Glutamatergic neuron (in vitro differentiated cells): ENCODE measurements around the gene ELFN2. TPM values are rescaled to one million over a fixed set of nuclear protein-coding genes. Genes with fewer than 3 reads are reported as not detected.

ENCODE experiments used
- DNase-seq: peaks from one replicate; pipeline ENCODE4 v3.0.0; 2022
- H3K27ac Mint-ChIP-seq: one replicate; pipeline ENCODE4 v1.8.0; 2020; ENCODE audit warnings: mild to moderate bottlenecking, mixed read lengths, inconsistent platforms; ENCODE audit not compliant: unreplicated experiment
- H3K27me3 Mint-ChIP-seq: one replicate; pipeline ENCODE4 v1.8.0; 2020; ENCODE audit warnings: mild to moderate bottlenecking, moderate library complexity, mixed read lengths, inconsistent platforms; ENCODE audit not compliant: unreplicated experiment
- H3K36me3 Mint-ChIP-seq: one replicate; pipeline ENCODE4 v1.8.0; 2020; ENCODE audit warnings: mild to moderate bottlenecking, mixed read lengths, inconsistent platforms; ENCODE audit not compliant: unreplicated experiment
- H3K4me1 Mint-ChIP-seq: one replicate; pipeline ENCODE4 v1.8.0; 2020; ENCODE audit warnings: mild to moderate bottlenecking, low read depth, mixed read lengths, inconsistent platforms; ENCODE audit not compliant: unreplicated experiment
- H3K4me3 Mint-ChIP-seq: one replicate; pipeline ENCODE4 v1.8.0; 2020; ENCODE audit warnings: mild to moderate bottlenecking, mixed read lengths, inconsistent platforms; ENCODE audit not compliant: unreplicated experiment
- H3K9me3 Mint-ChIP-seq: one replicate; pipeline ENCODE4 v1.8.0; 2020; ENCODE audit warnings: mild to moderate bottlenecking, moderate library complexity, mixed read lengths, inconsistent platforms; ENCODE audit not compliant: unreplicated experiment
- CTCF ChIP-seq: fragments of 200-600 bp; sonication (generic); IDR thresholded peaks from one replicate; pipeline ENCODE4 v1.5.0; 2021; ENCODE audit not compliant: partially characterized antibody, unreplicated experiment
- total RNA-seq: library from RNA; stranded (reverse); fragmentation: NEBNext Ultra II Directional; extraction: Animal tissue kit (Norgen Biotek cat#: 25700); gene quantifications from one replicate; pipeline ENCODE4 v1.2.1, GENCODE V29; 2021; ENCODE audit not compliant: unreplicated experiment

ELFN2 gene
- total RNA-seq, 1 donor from 2014 or later: 7.3 TPM

- Mint-ChIP-seq H3K36me3 (no peaks in the 10 kb centered on the region), H3K4me1 (peaks cover 47% of the 10 kb centered on the region), H3K27me3 (peaks cover 24% of the 10 kb centered on the region), H3K27ac (no peak overlapping the region), H3K4me3 (no peak overlapping the region), H3K9me3 (peaks cover 20% of the 10 kb centered on the region)
- TF ChIP-seq CTCF: no peak
- no peak for DNase-seq
Observed at GRCh38 chr22:37432708-37433054, 5.4 kb upstream of the ELFN2 start.

- Mint-ChIP-seq H3K27ac (peak overlapping the region; percentile 19), H3K4me1 (peaks cover 45% of the 10 kb centered on the region), H3K36me3 (no peaks in the 10 kb centered on the region), H3K27me3 (peaks cover 22% of the 10 kb centered on the region), H3K9me3 (peaks cover 17% of the 10 kb centered on the region), H3K4me3 (peak overlapping the region; percentile 16)
- no peak for DNase-seq
- TF ChIP-seq CTCF: no peak
Observed at GRCh38 chr22:37431801-37432707, 4.8 kb upstream of the ELFN2 start.

GRCh38 chr22:37431366-37431765, 4.1 kb upstream of the ELFN2 start:
- H3K36me3 Mint-ChIP-seq: no peaks in the 10 kb centered on the region
- peaks cover 44% of the 10 kb centered on the region for H3K4me1 Mint-ChIP-seq
- no peak overlapping the region for H3K4me3 Mint-ChIP-seq
- no peak overlapping the region for H3K27ac Mint-ChIP-seq
- peaks cover 24% of the 10 kb centered on the region for H3K27me3 Mint-ChIP-seq
- no peak for DNase-seq
- no peak for TF ChIP-seq CTCF
- H3K9me3 Mint-ChIP-seq: peaks cover 17% of the 10 kb centered on the region

- peaks cover 21% of the 10 kb centered on the region for H3K9me3 Mint-ChIP-seq
- peaks cover 24% of the 10 kb centered on the region for H3K27me3 Mint-ChIP-seq
- peaks cover 46% of the 10 kb centered on the region for H3K4me1 Mint-ChIP-seq
- TF ChIP-seq CTCF: no peak
- no peaks in the 10 kb centered on the region for H3K36me3 Mint-ChIP-seq
- no peak overlapping the region for H3K27ac Mint-ChIP-seq
- DNase-seq: no peak
- H3K4me3 Mint-ChIP-seq: peak overlapping the region; percentile 22
Observed at GRCh38 chr22:37430941-37431340, 3.7 kb upstream of the ELFN2 start.
